DMS 273 treated with DMSO at 0.1 percent for 48 hours (cell line): ENCODE results near the gene GLE1.
"Not testable (repeated sequence)": the region's sequence is repeated elsewhere in the genome, so short reads cannot be mapped to it uniquely, and the experiment has no call there.

ENCODE experiments used
- DNase-seq: peaks from one replicate; lab custom pipeline; 2025; lab: John Stamatoyannopoulos, UW

Gene GLE1

GRCh38 chr9:128495804-128496417, 8.6 kb upstream of the GLE1 start:
- no peak for DNase-seq

DNA sequence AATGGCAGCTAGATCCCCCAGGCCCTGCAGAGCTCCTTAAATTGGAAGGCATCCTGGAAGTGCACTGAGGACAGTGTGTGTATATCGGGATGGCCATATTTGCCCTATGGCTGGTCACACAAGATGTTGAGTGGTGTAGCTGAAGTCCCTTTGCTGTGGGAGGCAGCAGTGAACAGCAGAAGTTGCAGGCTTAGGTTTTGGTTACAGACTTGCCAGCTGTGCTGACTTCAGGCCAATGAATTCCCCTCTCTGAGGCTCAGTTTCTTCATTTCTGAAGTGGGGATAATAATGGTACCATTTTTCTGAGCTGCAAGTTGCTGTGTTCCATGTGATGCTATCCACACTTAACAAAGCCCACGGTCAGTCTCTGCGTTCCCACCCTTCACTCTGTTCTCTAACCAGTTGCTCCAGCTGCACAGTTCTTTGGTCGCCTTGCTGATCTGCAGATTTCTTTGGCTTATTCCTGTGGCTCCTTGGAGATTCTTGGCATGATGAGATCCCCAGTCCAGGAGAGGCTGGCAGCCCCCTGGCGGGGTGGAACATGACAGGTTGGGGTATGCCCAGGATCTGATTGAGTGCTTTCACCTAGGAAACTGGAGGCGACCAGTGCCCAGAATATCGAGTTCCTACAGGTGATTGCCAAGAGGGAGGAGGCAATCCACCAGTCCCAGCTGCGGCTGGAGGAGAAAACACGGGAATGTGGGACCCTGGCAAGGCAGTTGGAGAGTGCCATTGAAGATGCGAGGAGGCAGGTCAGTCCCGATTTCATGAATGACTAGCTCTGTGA, 6.5 kb upstream of the GLE1 start:
- DNase-seq = no peak

DNA sequence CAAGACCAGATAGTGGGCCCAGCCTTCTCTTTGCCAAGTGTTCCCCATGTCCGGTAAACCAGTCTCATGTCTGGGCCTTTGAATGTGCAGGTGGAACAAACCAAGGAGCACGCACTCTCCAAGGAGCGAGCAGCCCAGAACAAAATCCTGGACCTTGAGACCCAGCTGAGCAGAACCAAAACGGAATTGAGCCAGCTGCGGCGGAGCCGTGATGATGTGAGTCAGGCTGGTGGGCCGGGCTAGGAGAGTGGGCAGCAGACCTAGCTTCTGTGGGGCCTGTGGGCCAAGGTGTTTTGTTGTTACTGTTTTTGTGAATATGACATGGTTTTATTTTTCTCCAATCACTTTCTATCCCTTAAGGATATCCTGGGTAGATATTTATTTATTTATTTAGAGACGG, 5.6 kb upstream of the GLE1 start:
- no peak for DNase-seq

GRCh38 chr9:128499920-128500319, 4.6 kb upstream of the GLE1 start:
- DNase-seq = no peak

- DNase-seq = not testable (repeated sequence)
Measured at GRCh38 chr9:128503415-128503825, 1.1 kb upstream of the GLE1 start.

DNA sequence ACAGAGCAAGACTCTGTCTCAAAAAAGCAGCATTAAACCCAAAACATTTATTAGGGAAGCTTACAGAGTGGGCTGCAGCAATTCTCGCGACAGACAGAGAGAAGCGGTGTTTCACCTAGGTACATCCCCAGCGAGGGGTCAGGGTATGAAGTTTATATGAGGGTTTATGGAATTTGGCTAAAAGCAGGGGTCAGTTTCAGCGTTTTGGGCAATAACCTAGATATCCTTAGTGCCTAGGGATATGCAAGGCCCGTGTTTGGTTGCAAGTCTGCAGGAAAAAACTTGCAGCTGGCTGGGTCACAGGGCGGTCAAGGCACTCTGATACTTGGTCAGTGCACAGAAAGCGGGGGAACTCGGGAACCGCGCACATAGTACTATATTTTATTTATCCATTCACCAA, 649 bp upstream of the GLE1 start:
- DNase-seq = no peak

DNA sequence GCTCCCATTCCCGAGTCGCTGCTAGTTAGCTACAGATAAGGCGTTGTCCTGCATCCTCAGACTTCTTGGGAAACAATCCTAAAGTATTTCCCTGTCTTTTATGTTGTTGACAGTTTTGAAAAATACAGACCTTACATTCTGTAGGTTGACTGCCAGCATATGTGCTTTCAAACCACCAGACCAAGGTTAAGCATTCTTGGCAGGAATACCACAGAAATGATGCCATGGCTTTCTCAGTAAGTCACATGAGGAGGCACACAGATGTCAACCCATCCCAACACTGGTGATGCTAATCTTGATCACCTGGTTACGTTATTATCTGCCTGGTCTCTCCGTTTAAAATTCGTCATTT, 871 bp downstream of the GLE1 start:
- no peak for DNase-seq

GRCh38 chr9:128505906-128506305, 1.4 kb downstream of the GLE1 start:
- not testable (repeated sequence) for DNase-seq

- DNase-seq = no peak
Measured at GRCh38 chr9:128512820-128513219, 8.3 kb downstream of the GLE1 start.

DNA sequence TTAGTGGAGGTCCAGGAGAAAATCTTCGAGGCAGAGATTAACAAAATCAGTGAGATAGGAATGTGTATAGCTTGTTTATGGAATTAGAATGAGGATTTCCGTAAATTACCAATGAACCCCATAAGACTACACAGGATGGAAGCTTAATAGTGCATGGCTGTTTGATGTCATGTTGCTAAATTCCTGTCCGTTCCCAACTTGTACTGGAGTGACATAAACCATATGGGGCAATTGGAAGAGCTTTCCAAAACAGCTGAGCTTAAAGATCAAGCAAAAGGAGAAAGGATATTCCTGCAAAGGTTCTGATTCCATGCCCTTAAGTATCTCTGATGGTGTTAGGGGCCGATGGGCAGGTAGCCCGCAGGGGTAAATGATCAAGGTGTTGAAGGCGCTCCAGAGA, 17.4 kb downstream of the GLE1 start:
- DNase-seq = no peak

DNA sequence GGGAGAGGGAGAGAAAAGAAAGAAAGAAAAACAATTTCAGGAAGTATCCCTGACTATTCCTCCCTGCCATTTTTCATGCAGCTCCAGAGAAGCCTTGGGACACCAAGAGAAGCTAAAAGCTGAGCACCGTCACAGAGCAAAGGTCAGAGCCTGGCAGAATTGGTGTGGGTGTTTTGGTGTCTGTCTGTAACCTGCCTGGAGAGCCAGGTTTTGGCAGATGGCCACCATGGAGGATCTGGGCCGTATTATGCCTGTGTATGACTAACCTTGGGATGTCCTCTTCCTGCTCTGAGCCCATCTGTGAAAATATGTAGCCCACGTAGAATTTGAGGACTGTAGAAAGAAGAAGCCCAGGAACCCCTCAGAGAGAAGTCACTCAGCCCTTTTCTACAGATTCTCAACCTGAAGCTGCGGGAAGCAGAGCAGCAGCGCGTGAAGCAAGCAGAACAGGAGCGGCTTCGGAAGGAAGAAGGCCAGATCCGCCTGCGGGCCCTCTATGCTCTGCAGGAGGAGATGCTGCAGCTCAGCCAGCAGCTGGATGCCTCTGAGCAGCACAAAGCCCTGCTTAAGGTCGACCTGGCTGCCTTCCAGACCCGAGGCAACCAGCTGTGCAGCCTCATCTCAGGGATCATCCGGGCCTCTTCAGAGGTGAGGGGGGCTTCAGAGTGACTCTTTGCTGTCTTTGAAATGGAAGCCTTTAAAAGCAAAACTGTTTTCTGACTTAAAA, 18.8 kb downstream of the GLE1 start:
- DNase-seq = peak; percentile 43

DNA sequence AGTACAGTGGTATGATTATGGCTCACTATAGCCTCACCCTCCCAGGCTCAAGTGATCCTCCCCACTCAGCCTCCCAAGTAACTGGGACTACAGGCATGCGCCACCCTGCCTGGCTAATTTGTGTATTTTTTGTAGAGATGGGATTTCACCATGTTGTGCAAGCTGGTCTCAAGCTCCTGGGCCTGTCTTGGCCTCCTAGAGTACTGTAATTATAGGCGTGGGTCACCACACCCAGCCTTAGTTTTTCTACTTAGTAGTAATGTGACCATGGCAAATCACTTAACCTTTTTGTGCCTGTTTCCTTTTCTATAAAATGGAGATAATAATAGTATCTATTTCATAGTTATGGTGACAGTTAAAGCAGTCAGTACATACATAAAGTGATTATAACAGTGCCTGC, 22.2 kb downstream of the GLE1 start:
- no peak for DNase-seq

DNA sequence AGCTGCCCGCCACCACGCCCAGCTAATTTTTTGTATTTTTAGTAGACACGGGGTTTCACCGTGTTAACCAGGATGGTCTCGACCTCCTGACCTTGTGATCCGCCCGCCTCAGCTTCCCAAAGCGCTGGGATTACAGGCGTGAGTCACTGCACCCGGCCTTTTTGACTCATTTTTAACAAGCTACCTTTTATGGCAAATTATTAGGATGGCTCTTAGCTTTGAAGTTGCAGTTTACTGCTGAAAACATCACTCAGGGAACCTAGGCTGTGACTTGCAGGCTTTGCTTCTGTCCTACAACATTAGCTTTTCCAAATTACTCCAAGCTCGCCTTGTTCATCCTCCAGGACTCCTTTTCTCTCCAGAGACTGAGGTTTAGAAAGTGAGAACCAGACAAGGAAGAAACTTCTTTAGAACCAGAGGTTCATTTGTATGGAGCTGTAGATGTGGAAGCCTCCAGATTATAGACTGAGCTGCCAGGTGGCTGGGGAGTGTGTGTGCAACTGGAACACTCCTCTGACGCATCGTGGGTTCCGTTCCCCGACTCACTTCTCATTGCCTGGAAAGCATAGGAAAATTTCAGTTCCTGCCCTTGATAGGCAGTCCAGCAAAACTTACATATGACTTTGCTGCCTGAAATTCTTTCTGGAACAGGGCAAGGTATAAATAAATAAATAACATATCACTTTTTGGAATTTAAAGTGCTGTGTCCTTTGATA, 24.1 kb downstream of the GLE1 start:
- no peak for DNase-seq

GRCh38 chr9:128529191-128529590, 24.7 kb downstream of the GLE1 start:
- DNase-seq = no peak

DNA sequence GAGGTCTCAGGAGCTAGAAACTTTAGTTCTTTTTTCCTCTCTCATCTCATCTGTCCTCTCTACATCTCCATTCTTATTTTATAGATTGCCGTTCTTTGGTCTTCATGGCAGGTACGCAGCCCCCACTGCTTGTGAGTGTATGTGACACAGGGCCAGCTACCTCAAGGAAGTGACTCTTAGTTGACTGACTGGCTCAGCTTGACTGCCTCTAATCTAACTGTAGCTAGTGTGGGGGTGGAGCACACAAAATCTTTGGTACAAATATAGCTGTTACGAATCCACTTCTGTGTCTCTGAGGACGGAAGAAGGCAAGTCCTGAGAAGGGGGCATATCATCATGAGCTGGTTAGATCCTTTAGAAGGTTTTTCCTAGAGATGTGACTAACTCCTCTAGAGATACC, 28.1 kb downstream of the GLE1 start:
- no peak for DNase-seq

DNA sequence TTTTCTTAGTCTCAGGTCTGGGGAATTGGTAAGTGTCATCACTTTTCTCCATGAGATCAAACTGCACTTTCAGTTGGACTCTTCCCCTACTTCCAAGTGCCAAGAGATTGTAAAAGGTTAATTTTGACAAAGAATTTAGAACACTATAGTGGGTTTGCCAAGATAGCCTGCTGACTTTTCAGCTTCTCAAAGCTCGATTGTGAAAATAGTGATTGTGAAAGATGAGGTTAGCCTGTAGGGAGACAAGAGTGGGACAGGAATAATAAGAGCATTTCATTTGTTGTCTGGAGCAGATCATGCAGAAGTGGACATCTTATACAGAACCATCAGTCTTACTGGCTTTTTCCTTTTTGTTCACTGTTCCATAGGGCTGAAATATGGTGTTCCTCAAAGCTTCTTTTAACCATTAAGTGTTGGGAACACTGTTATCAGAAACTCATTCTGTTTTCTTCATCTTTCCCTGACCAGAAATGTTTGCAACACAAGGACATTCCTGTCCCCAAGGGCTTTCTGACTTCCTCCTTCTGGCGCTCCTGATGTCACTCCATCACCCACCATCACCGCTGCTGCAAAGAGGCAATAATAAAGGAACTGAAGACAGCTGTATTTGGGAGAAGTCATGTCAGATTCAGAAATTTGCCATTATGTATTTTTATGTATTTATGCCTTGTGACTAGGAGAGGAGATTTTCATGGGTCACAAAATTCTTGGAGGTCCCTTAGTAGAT, 36.3 kb downstream of the GLE1 start:
- DNase-seq = no peak

- DNase-seq = no peak
Measured at GRCh38 chr9:128546504-128546903, 42.0 kb downstream of the GLE1 start.

DNA sequence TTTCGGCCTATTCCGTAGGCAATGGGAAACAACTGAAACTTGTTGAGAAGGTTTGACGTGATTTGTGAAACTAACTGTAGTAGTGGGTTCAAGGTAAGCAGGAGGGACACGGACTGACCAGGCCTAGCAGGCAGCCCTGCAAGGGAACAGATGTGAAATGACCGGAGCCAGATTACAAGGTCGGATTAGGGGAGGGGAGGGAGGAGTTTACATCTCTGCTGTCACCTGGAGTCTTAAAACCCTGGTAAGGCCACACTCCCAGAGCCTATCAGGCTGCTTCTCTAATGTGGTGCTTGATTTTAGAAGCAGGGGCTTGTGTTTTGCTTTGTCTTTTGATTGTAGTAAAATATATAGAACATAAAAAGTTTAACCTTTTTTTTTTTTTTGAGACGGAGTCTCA, 44.4 kb downstream of the GLE1 start:
- no peak for DNase-seq

DNA sequence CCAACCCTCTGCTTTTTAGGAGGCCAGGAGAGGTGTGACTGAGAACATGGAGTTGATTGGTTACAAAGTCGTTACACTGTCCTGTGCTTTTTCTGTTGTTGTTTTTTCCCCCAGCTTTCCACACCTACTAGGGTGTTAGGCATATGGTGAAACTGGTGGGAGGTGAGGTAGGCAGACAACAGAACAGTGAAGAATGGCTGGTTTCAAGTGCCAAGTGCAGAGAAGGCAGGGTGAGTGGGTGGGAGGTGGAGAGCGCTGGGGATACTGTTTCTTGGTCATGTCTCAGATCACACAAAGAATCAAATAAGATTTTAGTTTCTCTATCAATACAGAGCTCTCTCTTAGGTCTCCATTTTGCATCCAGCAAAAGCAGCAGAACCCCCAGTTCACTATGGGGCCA, 45.7 kb downstream of the GLE1 start:
- no peak for DNase-seq

DNA sequence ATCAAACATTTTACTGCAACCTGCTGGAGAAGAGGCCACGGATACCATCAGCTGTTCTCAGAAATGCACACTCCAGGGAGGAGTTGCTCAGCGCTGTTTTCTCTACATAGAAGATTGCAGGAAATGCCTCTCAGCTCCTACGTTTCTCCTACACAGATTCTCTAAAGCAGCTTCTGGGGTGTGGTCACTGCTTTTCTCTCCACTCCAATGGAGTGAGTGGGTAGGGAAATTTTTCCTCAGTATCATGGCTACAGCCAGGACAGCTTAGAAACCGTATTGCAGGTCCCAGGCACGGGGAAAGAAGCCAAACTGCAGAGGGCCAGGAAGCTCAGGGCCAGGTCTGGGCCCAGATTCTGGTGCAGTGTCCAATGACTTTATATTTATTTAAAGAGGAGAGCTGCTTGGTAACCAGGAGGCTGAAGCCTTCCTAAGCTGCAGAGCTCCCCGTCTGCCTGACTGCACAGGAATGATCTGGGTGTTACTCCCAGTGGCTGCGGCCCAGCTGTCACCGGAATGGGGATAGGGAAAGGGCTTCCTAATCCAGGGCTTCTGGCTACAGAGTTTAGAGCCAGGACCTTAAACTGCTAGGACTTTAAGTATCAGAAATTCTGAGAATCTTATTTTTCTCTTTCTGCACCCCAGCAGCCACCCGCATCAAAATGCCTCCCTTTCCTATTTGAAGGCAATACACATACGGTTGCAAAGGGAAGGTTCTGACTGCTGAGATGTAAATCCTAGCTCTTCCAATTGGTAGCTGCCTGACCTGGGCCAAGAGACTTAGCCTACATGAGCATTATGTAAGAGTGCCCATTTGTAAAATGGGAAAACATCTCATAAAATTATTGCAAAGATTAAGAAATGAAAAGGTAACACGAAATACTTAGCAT, 46.5 kb downstream of the GLE1 start:
- peak; percentile 36 for DNase-seq

DNA sequence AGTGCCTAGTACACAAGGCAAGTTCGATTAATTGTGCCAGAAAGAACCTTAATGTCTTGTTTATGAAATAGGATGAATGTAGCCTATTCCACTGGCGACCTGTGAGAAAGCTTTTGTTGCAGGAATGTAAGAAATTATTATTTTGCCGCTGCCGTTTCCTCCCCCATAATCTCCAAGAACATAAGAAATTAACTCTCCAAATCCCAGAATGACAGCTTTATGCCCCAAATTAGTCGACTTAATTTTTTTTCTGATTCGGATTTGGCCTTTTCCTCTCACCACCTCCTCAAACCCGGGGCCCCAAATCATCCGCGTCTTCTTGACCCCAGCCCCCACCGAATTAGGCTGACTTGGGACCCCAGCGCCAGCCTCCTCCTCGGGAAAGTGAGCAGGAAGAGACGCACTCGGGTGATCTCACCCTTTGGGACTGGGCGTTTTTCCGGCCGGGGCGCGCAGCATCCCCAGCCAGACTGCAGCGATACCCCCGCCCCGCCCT, 47.2 kb downstream of the GLE1 start:
- DNase-seq = no peak
